HG03469 (cell line): ENCODE data around the gene STAT5B.

ENCODE experiments used
- ATAC-seq: cut with Tn5 transposase; IDR thresholded peaks from one replicate; pipeline ENCODE4 v1.9.1; 2021; ENCODE audit warnings: mild to moderate bottlenecking, moderate library complexity, moderate number of reproducible peaks; ENCODE audit not compliant: unreplicated experiment

Gene STAT5B

DNA sequence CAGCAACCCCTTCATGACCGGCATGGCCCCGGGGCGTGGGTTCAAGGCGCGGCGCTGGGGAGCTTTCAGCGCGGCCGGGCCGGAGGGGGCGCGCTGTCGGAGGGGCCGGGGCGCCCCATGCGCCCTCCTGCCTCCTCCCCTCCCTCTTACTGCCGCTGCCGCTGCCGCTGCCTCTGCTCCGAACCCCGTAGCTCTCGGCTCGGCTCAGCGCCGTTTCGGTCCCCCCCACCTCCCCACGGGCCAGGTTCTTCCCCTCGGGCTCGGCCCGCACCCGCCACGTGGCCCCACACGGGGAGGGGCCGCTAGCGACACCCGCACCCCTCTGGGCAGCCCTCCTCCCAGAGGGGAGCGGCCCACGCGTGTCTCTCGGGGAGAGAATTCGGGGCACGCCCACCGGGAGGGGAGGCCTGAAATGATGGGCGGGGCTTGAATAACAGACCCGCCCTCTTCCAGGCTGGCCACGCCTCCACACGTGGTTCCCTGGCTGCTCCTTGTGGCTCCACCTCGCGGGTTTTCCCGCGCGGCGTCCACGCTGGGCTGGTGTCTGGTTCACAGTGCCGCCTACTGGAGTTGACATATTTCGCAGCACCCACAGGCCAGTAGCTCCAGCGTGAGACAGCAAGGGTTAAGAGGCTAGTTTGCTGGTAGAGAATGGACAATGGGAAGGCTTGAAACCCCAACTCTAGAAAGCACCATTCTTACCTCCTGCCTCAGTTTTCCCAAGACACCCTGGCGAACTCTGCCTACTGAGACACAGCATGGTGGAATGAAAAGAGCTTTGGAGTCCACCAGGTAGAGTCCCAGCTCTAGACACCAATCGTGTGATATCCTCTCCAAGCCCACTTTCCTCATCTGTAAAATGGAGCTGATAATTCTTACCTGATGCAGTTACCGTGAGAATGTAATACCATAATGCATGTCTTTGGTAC is 95.0 kb downstream of the STAT5B start, which contains the start of gene KCNH4:
Gene KCNH4 (minus strand): TSS at position 221 of the 929 bp plus-strand sequence. CDS start 197 bp downstream, at position 24.
- no peak for ATAC-seq

DNA sequence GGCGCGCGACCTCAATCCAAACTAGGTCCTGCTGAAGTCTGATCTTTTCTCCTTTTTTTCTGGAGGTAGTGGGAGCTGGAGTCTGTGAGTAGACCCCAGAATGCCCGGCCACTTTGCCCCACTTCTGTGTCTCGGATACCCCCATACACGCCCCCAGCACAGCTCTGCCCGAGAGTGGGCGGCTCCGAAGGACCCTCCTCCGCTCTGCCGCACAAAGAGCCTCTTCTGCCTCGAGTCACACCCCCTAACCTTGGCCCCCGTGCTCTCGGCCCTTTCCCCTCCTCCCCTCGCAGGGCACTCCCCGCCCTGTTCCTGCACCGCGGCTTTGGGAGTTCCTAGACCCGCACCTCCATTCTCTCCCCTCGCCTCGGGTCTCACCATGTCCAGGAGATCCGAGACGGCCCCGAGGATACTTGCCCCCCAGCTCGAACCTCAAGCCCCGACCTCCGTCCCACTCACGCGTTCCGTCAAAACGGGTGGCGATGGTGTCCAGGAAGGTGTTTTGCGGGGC is 95.7 kb downstream of the STAT5B start:
- no peak for ATAC-seq

DNA sequence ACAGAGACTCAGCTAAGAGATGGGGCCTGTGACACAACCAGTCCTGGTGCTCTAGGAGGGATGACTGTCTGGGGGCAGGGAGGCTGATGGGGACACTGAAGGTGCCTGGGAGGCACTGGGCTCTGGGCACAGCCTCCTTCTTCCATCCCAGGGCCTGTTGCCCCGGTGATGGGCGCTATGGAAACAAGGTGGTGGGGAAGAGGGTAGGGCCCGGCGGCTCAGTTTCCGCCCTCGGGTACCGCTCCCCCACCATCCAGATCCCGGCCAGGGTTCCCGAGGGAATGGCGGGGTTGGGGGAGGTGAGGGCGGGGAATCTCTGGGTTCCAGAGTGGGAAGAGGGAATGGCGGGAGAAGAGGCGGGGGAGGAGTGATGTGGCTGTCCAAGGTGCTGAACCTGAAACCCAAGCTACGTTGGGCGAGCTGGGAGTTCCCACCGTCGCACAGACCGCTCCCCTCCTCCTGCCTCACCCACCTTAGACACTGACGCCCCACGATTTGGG is 96.2 kb downstream of the STAT5B start:
- no peak for ATAC-seq

DNA sequence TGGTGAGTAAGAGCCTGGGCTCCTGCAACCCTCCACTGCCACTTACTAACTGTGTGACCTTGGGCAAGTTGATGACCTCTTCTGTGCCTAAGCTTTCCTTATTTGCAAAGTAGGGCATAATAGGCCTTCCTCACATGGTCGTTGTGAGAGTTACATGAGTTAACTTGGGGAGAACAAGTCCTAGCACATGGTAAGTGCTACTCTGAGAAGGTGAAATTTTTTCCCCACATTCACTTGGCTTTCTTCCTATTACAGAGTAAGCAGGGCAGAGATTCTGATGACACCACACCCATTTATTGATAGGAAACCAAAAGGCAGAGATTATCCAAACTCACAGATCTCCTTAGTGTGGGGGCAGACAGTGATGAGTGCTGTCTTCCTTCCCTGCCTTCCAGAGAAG is 96.9 kb downstream of the STAT5B start:
- ATAC-seq, result no peak

DNA sequence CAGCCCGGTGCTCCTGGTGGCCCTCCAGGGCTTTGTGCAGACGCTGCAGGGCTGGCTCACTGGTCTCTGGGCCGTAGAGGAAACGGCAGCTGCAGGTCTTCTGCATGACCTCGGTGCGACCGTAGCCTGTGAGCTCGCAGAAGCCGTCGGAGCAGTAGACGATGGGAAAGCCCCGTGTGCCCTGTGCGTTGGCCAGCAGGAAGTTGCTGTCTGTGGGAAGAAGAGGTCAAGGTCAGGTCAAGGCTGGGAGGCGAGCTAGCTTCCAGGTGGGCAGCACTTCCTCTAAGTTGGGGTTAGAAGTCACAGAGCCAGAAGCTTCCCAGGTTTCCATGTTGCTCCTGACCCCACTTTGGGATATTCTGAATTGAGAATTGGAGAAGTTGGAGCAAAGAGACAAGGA is 97.4 kb downstream of the STAT5B start:
- no peak for ATAC-seq

DNA sequence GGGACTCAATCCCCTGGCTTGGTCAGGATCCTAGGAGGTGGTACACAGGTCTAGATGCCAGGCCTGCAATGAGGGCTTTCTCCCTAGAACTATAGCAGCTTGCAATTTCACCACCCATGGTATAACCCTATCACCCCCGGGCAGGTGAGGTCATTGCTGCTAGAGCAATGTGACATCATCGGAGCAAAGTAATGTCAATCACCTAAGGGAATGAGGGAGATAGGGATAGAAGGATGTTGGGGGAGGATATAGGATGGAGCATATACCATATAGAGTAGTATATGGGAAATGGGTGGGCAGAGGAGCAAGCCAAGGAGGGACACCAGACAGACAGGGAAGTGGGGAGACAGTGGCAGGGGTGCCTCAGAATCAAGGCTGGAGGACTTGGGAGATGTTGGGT is 98.5 kb downstream of the STAT5B start:
- no peak for ATAC-seq

DNA sequence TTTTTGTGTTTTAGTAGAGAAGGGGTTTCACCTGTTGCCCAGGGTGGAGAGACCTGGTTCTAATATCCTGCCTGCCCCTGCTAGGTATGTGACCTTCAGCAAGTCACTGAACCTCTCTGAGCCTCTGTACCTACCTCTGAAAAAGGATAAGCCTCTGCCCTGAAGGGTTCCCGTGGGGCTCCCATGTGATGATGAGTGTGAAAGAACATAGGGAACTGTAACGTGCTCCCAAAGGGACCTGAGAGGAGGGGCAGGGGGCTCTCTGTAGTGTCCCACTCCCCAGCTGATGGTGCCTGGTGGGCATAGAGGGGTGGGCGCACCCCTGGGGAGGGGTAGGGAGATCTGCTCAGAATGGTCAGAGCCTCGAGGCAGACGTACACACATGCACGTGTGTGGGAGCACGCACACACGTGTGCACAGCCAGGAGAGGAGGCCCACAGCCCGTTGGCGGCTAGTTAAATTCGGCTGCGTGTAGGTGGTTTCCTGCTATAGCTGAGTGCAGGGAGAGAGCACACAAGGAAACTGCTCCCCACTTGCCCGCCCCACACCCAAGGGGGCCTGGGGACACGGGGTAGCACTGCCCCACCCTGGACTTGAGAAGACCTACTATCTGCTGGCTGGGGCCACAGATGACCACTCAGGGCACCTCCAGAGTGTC is 101.9 kb downstream of the STAT5B start:
- no peak for ATAC-seq

DNA sequence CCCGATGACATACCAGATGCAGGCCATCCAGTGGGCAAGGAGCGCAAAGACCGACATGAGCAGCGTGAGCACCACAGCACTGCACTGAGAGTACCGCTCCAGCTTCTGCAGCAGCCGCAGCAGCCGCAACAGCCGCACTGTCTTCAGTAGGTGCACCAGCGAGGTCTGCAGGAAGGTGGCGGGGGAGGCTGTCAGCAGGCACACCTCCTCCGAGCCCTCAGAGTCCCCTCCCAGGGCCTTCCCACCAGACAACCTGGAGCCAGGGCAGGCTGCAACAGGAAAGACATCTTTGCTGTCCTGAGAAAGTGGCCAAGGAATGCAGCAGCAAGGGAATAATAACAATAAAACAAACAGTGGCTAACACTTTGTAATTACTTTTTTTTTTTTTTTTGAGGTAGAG is 104.4 kb downstream of the STAT5B start:
- no peak for ATAC-seq

DNA sequence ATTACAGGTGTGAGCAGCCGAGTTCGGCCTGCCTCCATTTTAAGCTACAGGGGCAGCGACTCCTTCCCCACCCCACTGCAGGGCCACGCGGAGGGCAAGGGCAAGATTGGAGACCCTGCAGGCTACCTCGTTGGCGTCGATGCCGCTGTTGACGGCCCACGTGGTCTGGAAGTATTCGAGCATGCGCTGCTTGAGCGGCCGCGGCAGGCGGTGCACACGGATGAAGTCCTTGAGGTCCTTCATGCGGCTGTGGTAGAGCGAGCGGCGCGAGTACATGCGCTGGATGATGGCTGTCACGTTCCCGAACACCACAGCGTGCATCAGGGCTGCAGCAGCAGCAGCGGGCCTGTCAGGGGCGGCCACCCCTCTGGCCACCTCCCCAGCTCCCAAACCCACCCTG is 106.8 kb downstream of the STAT5B start:
- no peak for ATAC-seq

DNA sequence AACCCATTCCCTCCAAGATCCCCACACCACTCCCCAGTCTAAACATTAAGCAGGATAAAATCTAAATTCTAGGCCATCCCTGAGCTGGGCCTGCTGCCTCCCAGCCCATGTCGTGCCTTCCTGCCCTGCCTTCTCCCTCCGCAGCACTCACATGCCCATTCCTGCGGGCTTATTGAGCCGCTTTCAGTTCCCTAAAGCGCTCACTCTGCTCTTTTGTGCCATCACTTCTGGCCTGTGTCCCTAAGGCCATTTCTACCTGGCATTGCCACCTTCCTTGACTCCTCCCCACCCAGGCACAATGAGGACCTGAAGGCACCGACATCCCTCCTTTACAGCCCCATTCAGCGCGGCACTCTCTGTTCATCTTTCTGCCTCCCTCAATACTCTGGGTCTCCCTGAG is 108.4 kb downstream of the STAT5B start:
- no peak for ATAC-seq

DNA sequence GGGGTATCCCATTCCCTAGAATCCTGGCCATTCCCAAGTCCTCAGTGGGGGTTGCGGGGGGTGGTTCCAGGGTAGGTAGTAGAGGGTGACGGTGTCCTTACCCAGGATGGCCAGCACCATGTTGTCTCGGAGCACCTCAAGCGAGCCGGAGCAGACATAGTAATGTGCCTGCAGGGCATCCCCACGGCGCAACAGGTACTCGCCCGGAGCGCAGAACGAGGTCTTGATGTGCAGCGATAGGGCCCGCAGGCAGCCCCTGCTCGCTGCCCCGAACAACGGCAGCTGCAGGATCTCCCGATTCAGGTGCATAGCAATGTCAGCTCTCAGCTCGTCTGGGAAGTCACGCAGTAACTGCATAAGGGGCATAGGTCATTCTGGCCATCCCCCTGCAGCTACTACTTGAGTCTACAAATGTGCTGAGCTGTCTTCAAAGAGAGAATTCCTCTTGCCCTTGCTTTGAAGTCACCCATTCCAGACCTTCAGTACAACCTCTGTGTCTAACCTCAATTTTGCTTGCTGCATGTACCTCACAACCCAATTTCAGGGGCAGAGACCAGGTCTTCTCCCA is 109.9 kb downstream of the STAT5B start:
- no peak for ATAC-seq

DNA sequence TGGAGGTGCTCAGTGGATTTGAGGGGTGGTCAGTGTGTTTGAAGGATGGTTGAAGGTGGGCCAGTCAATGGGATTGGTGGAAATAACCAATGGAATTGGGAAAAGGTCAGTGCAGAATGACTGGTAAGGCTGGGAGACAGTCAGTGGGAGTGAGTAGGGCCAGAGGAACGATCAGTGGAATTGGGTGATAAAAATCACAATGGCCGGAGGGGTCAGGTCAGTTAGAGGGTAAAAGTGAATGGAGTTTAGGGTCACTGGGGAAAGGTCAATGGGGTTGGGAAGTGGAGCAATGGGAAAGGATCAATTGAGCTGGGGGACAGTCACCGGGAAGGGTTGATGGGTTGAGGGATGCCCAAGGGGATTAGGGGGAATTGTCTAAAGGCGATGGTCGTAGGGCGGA is 110.4 kb downstream of the STAT5B start:
- no peak for ATAC-seq

DNA sequence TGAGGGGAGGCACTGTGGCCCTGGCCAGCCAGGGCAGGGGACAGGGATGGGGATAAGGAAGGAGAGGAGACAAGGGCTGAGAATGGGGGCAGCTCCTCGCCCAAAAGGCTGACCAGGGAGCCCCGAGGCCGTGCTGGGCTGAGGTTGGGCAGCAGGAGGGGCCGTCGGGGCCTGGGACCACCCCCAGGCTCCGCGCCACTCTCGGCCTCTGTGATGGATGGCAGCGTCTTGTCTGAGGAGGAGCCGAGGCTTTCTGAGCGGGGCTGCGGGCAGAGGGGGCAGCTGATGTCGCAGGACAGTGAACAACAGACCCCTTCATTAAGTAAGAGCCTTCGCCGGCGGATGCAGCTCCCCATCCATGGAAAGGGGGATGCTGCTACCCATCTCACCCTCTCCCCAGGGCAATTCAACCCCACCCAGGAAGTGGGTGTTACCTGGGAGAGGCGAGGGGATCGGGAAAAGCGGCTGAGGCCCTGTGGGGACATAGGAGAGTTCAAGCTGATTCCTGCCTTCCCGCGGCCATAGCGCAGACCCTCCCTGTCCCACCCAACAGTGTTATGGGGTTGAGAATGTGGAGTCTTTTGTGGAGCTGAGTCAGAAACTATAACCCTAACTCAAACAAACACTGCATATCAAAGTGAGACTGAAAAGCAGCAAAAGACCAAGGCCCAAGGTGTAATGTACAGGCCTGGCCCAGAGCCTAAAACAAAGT is 112.3 kb downstream of the STAT5B start:
- ATAC-seq, result no peak

DNA sequence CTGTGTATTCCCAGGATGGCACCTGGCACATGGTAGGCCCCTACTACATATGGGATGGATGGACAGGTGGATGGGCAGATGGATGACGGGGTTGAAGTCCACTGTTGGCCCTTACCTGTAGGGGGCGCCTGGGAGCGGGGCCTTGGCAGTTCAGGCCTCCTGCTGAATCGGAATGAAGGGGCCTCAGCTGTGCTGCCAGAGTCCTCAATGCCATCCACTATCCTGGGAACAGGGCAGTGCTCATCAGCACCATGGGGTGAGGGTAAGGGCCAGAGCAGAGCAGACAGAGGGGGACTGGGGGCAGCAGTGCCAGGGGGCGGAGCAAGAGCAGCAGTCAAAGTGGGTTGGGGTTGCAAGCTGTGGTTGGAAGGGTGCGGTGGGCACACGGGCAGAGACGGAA is 113.1 kb downstream of the STAT5B start:
- no peak for ATAC-seq

DNA sequence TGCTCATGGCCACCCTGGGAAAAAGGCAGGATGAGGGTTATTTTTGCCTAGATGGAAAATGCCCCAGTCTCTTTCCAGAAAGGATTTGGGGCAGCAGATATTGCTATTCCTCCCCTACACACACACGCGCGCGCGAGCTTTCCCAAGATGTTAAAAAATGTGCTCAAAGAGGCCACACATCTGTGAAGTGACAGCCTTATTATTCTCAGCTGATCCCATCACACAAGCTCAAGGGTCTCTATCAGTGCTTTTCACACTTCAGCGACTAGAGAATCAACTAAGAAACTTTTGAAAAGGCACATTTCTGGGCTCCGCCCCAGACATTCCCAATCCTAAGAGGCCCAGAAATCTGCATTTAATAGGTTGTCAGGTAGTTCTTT is 115.7 kb downstream of the STAT5B start:
- ATAC-seq, result no peak

DNA sequence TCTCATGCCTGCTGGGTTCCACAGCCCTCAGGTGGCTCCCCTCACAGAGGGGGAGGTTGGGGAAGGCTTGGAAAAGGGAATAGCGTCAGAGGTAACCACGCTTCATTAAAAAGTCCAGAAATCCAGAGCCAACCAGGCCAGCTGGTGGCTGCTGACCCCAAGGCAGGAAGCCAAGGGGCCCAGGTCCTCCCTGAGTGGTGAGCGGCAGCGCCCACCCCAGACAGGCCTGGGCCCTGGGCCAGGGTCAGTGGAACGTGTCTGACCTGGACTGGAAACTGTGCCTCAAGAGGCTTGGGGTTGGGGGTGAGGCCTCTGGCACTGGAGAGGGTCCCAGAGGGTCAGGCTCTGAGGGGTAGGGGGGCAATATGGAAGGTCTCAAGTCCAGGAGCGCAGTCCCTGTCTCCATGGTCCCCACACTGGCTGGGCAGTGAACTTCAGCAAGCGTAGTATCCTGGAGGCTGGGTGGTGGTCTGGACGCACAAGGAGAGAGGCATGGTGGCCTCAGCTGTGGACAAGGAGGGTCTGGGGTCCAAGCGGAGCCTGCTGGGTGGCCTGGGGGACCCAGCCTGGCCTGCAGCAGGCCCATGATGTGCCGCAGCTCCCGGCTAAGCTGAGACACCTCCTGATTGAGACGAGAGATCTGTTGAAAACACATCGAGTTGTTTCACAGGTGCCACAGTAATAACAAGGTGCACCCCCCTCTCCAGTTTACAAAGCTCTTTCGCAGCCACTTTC is 116.2 kb downstream of the STAT5B start:
- no peak for ATAC-seq

DNA sequence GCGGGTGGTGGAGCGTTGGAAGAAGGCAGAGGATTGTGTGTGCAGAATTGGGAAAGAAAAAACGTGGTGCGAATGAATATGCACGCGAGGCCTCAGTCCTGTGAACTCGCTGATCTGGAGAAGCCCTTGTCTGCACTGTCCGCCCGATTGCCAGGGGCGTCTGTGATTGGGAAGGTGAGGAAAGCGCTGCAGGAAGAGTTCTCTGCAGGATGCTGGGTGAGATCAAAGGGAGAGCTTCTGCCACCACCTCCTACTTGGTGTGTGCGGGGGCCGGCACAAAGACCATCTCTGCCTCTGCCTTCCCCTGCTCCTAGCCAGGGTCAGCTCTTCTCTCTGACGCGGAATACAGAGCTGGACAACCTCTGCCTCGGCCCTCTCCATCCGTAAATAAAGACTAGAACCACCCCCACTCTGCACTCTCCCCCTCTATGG is 120.6 kb downstream of the STAT5B start:
- no peak for ATAC-seq

DNA sequence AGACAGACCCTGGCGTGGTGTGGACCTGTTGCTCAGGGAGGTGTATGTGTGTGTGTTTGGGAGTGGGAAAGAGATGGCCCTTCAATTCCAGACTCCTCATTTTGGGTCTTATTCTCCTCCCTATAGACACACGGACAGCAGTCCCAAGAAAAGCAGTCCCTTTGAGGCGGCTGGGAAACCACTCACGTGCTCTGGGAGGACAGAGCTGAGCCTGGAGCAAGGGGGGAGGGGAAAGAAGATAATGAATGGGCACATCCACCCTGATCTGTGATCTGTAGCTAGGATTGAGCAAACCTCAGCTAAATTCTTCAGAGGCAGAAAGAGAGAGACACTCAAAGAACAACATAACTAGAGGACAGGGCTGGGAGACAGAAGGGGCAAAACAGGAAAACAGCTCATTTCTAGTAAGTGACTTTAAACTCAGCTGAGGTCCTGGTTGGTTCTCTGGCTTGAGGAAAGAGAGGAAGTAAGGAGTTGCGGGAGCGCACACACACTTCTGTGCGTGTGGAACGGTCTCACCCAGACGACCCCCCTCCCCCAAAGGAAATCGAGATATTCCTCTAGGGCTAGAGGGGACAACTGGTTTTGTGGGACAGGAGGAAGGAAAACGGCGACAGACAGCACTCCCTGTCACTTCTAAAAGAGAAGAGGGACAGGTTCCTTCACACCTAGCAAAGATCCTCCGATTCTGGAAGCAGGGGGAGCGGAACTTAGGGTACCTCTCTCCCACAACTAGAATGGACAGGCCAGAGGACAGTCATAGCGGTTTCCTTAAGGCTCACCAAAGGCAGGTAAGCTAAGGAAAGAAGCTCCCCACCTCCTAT is 122.1 kb downstream of the STAT5B start:
- ATAC-seq, result no peak
